ENCODE data around the gene MRFAP1.

DNA sequence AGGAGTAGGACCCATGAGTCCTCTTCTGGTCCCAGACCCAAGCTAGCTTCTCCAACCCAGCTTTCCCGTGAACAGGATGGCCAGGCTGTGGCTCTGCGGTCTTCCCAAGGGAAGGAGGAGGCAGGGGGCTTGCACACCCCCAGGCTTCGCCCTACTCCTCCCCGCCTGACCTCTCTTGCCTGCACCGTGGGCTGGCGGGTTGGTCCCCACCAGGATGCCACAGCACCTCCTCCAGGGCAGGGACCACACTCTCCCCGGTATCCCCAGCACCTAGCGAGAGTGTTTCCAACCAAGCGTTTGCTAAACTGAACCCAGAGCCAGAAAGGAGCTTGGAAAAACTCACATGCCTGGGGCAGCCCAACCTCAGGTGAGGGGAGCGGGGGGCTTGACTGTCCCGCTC is 44.2 kb downstream of the MRFAP1 start:
- no peak for TF ChIP-seq ATF2 (IDR thresholded peaks at IDR 0.05; ENCODE audit: low read length)
- no peak for TF ChIP-seq POLR2AphosphoS5 (IDR thresholded peaks at IDR 0.05; ENCODE audit: low read length)
- no peak for TF ChIP-seq ELK1 (IDR thresholded peaks at IDR 0.05; ENCODE audit: low read depth, low read length)
- no peak for TF ChIP-seq SMC3 (IDR thresholded peaks at IDR 0.05; ENCODE audit: borderline replicate concordance, low read length)
- TF ChIP-seq NR2F1 (conservative IDR thresholded peaks at IDR 0.05), result no peak
- TF ChIP-seq, protein P1, sequence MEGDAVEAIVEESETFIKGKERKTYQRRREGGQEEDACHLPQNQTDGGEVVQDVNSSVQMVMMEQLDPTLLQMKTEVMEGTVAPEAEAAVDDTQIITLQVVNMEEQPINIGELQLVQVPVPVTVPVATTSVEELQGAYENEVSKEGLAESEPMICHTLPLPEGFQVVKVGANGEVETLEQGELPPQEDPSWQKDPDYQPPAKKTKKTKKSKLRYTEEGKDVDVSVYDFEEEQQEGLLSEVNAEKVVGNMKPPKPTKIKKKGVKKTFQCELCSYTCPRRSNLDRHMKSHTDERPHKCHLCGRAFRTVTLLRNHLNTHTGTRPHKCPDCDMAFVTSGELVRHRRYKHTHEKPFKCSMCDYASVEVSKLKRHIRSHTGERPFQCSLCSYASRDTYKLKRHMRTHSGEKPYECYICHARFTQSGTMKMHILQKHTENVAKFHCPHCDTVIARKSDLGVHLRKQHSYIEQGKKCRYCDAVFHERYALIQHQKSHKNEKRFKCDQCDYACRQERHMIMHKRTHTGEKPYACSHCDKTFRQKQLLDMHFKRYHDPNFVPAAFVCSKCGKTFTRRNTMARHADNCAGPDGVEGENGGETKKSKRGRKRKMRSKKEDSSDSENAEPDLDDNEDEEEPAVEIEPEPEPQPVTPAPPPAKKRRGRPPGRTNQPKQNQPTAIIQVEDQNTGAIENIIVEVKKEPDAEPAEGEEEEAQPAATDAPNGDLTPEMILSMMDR (IDR thresholded peaks at IDR 0.05 in 2 of 3, conservative IDR thresholded peaks at IDR 0.05 in 1 of 3; ENCODE audit: control insufficient read depth in 2 of 3, extremely low read depth in 1 of 3, insufficient read depth in 1 of 3, low read depth in 3 of 3, low read length in 3 of 3), result no peak

Measured in GM12878 (cell line).